AG10803 (cell line): ENCODE data around the gene VEGFB.

Source experiments
- DNase-seq: peaks from one replicate; pipeline ENCODE4 v3.0.0; 2010; ENCODE audit warnings: low read depth
- H3K4me3 ChIP-seq: 2 replicates; pipeline ENCODE4 v1.5.1; 2011; ENCODE audit warnings: mild to moderate bottlenecking, low read length, control low read depth
- TF ChIP-seq, protein P1 (sequence below): conservative IDR thresholded peaks from 2 replicates; pipeline ENCODE4 v1.5.1; 2011; ENCODE audit warnings: mild to moderate bottlenecking, low read length, control low read depth, inconsistent platforms

The VEGFB gene

GRCh38 chr11:64253043-64253442 lies 18.7 kb downstream of the VEGFB start:
- H3K4me3 ChIP-seq, result peak overlapping the region; percentile 78
- TF ChIP-seq, protein P1, sequence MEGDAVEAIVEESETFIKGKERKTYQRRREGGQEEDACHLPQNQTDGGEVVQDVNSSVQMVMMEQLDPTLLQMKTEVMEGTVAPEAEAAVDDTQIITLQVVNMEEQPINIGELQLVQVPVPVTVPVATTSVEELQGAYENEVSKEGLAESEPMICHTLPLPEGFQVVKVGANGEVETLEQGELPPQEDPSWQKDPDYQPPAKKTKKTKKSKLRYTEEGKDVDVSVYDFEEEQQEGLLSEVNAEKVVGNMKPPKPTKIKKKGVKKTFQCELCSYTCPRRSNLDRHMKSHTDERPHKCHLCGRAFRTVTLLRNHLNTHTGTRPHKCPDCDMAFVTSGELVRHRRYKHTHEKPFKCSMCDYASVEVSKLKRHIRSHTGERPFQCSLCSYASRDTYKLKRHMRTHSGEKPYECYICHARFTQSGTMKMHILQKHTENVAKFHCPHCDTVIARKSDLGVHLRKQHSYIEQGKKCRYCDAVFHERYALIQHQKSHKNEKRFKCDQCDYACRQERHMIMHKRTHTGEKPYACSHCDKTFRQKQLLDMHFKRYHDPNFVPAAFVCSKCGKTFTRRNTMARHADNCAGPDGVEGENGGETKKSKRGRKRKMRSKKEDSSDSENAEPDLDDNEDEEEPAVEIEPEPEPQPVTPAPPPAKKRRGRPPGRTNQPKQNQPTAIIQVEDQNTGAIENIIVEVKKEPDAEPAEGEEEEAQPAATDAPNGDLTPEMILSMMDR, result no peak
- DNase-seq, result no peak

DNA sequence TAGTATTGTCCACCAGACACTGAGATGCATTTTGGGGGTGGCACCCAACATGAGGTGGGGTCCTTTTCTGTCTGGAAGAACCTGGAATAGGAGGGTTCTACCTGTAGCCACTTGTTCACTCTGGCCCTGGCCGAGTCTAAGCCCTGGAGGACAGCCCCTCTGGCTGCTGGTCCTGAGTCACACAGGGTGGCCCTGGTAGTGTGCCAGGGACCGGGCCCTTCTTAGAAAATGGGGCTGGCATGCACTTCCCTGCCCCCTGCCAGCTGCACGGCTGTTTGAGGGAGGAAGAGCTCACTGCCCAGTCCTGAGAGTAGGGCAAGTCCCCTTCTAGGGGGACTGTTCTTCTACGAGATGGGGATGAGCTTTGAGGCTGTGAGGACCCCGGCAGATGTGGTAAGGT lies 19.1 kb downstream of the VEGFB start:
- no peak overlapping the region for H3K4me3 ChIP-seq
- TF ChIP-seq, protein P1, result no peak
- peak; percentile 12 for DNase-seq

DNA sequence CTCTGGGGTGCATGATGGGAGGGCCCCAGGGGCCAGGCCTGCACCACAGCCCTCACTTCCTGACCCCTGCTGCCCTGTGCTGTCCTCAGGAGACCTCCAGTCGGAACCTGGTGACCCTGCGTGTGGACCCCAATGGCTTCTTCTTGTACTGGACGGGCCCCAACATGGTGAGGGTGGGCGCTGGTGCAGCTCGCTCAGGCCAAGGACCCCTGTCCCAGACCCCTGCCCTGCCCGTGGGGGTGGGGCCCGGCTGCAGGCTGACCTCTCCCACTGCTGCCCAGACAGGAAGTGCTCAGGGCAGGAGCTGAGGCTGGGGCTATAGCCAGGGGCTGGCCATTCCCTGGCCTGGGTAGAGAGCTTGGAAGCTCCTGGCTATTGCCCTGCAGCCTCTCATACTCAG lies 19.9 kb downstream of the VEGFB start:
- no peak overlapping the region for H3K4me3 ChIP-seq
- no peak for DNase-seq
- TF ChIP-seq, protein P1, result no peak

GRCh38 chr11:64255135-64256128 lies 21.0 kb downstream of the VEGFB start:
- H3K4me3 ChIP-seq, result no peak overlapping the region
- TF ChIP-seq, protein P1, result no peak
- DNase-seq, result no peak

DNA sequence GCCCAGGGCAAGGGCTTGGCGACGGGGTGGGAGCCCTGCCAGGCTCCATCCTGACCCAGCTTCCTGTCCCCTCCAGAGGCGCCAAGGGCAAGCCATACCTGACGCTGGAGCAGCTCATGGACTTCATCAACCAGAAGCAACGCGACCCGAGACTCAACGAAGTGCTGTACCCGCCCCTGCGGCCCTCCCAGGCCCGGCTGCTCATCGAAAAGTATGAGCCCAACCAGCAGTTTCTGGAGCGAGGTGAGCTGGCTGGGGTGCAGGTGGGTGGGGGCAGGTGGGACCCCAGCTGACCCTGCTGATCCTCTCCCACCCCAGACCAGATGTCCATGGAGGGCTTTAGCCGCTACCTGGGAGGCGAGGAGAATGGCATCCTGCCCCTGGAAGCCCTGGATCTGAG lies 21.9 kb downstream of the VEGFB start:
- no peak for DNase-seq
- TF ChIP-seq, protein P1, result no peak
- H3K4me3 ChIP-seq, result no peak overlapping the region

DNA sequence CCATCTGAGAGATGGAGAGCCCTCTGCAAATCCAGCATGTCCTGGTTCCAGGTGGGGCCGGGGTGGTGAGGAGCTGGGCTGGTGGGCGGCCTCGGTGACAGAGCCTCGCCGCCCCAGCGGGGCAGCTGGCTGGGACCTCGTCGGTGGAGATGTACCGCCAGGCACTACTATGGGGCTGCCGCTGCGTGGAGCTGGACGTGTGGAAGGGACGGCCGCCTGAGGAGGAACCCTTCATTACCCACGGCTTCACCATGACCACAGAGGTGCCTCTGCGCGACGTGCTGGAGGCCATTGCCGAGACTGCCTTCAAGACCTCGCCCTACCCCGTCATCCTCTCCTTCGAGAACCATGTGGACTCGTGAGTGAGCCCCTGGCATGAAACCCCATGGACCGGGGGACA lies 24.0 kb downstream of the VEGFB start:
- TF ChIP-seq, protein P1, result no peak
- no peak for DNase-seq
- no peak overlapping the region for H3K4me3 ChIP-seq

DNA sequence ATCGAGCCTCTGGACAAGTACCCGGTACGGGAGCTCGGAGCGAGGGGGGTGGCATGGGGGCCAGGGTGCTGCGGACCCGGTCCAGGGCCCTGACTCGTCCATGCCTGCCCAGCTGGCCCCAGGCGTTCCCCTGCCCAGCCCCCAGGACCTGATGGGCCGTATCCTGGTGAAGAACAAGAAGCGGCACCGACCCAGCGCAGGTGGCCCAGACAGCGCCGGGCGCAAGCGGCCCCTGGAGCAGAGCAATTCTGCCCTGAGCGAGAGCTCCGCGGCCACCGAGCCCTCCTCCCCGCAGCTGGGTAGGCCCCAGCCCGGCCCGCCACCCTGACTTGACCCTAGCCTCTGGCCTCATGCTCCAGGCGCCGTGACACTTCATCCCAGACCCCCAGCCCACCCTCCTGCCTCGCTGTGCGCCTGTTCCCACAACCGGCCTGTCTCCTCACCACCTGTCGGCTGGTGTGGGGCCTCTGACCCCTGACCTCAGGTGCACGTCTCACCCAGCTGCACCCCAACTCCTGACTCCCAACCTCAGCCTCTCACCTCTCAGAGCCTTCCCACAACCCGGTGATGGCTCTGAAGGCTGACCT lies 24.7 kb downstream of the VEGFB start:
- no peak for DNase-seq
- no peak overlapping the region for H3K4me3 ChIP-seq
- TF ChIP-seq, protein P1, result no peak
